GM12878 (cell line): ENCODE data around the gene NCMAP. TPM values are rescaled to one million over a fixed set of nuclear protein-coding genes. Genes with fewer than 3 reads are reported as not detected.
A peak's percentile ranks its signal among the peaks of the same experiment; 100 is the strongest.

Source experiments
- BMI1 ChIP-seq: fragments of 450-650 bp; IDR thresholded peaks from 2 replicates; pipeline ENCODE4 v1.6.1; 2016; ENCODE audit warnings: mild to moderate bottlenecking, moderate library complexity, borderline replicate concordance
- CHD4 ChIP-seq: fragments of 200-600 bp; sonication (generic); IDR thresholded peaks from 2 replicates; pipeline ENCODE4 v1.6.1; 2016; ENCODE audit warnings: mild to moderate bottlenecking
- HCFC1 ChIP-seq: fragments of 150-350 bp; IDR thresholded peaks from 2 replicates; pipeline ENCODE4 v1.6.1; 2014; ENCODE audit warnings: low read length
- MXI1 ChIP-seq: fragments of 150-350 bp; IDR thresholded peaks from 2 replicates; pipeline ENCODE4 v1.6.1; 2011; ENCODE audit warnings: low read depth, mild to moderate bottlenecking, inconsistent platforms, low read length, improper control_type of control experiment
- MYB ChIP-seq: fragments of 150-350 bp; IDR thresholded peaks from 2 replicates; pipeline ENCODE4 v1.6.1; 2014; ENCODE audit warnings: mild to moderate bottlenecking, low read depth, low read length, borderline replicate concordance
- NFXL1 ChIP-seq: fragments of 450-650 bp; IDR thresholded peaks from 2 replicates; pipeline ENCODE4 v1.6.1; 2017; ENCODE audit warnings: antibody characterized with exemption, mild to moderate bottlenecking, borderline replicate concordance
- NR2C2 ChIP-seq: IDR thresholded peaks from 2 replicates; pipeline ENCODE4 v1.6.1; 2011; ENCODE audit warnings: borderline replicate concordance, low read depth; ENCODE audit not compliant: control insufficient read depth, insufficient read length
- NR2F1 ChIP-seq: fragments of 450-650 bp; conservative IDR thresholded peaks from 2 replicates; pipeline ENCODE4 v1.6.1; 2017; ENCODE audit warnings: mild to moderate bottlenecking
- RAD21 ChIP-seq: IDR thresholded peaks from 2 replicates; pipeline ENCODE4 v1.6.1; 2011; ENCODE audit warnings: mild to moderate bottlenecking, low read depth, low read length, moderate library complexity; ENCODE audit not compliant: insufficient read depth
- SIX5 ChIP-seq: IDR thresholded peaks from 2 replicates; pipeline ENCODE4 v1.6.1; 2011; ENCODE audit warnings: mild to moderate bottlenecking, low read depth, low read length, moderate library complexity; ENCODE audit not compliant: severe bottlenecking
- SMAD1 ChIP-seq: fragments of 450-650 bp; IDR thresholded peaks from 2 replicates; pipeline ENCODE4 v1.6.1; 2018; ENCODE audit warnings: mild to moderate bottlenecking, low read depth; ENCODE audit not compliant: partially characterized antibody
- SMC3 ChIP-seq: IDR thresholded peaks from 2 replicates; pipeline ENCODE4 v1.6.1; 2011; ENCODE audit warnings: low read length, improper control_type of control experiment, borderline replicate concordance
- SPI1 ChIP-seq: IDR thresholded peaks from 2 replicates; pipeline ENCODE4 v1.6.1; 2011; ENCODE audit warnings: low read depth, mild to moderate bottlenecking, low read length, moderate library complexity, borderline replicate concordance; ENCODE audit not compliant: insufficient read depth
- WRNIP1 ChIP-seq: IDR thresholded peaks from 2 replicates; pipeline ENCODE4 v1.6.1; 2011; ENCODE audit warnings: low read depth, low read length, improper control_type of control experiment, borderline replicate concordance
- ZBED1 ChIP-seq: IDR thresholded peaks from 2 replicates; pipeline ENCODE4 v1.6.1; 2016; ENCODE audit warnings: borderline replicate concordance
- polyA plus RNA-seq, 11 experiments: library from polyadenylated mRNA; depleted of rRNA in 4 of 11; unstranded in 6 of 11; stranded (reverse) in 5 of 11; fragments of >200 nt; fragmentation: Nextera tagmentation in 4 of 11; fragmentation: Illumina TruSeq in 1 of 11; extraction: Ambion mirVana in 4 of 11; extraction: Trizol in 1 of 11; gene quantifications; 1 replicate in 1 of 11; 2 replicates in 10 of 11; pipeline versions ENCODE4 v1.2.1 to v1.2.3, GENCODE V29; 2011 to 2016; ENCODE audit warnings: inconsistent platforms in 2 of 11, missing spikeins in 2 of 11, low read depth in 1 of 11
- total RNA-seq, 4 experiments: library from RNA; depleted of rRNA in 3 of 4; stranded (reverse); fragments of >200 nt in 3 of 4; fragmentation: Illumina TruSeq in 1 of 4; extraction: Trizol in 1 of 4; gene quantifications; 2 replicates each; pipeline versions ENCODE4 v1.2.1 to v1.2.3, GENCODE V29; 2013 to 2021
- TF ChIP-seq, protein P1 (sequence below): fragments of 450-650 bp; IDR thresholded peaks from 2 replicates; pipeline ENCODE4 v1.6.1; 2017; ENCODE audit warnings: low read depth, mild to moderate bottlenecking, moderate library complexity
- TF ChIP-seq, protein P2 (sequence below): fragments of 450-650 bp; formaldehyde crosslinking; IDR thresholded peaks from 2 replicates; pipeline ENCODE4 v1.5.0; 2022; ENCODE audit warnings: mild to moderate bottlenecking, missing genetic modification characterization
- TF ChIP-seq, protein P3 (sequence below): fragments of 450-650 bp; IDR thresholded peaks from 2 replicates; pipeline ENCODE4 v1.6.1; 2017; ENCODE audit warnings: borderline replicate concordance
- TF ChIP-seq, protein P4 (sequence below): fragments of 450-650 bp; formaldehyde crosslinking; IDR thresholded peaks from 2 replicates; pipeline ENCODE4 v1.4.0; 2020; ENCODE audit warnings: mild to moderate bottlenecking, moderate library complexity

Gene NCMAP
- total and polyA plus RNA-seq, 10 of the 15 experiments (the other 5 are each of a cell fraction or from before 2014, with no cell fraction given) = not detected

DNA sequence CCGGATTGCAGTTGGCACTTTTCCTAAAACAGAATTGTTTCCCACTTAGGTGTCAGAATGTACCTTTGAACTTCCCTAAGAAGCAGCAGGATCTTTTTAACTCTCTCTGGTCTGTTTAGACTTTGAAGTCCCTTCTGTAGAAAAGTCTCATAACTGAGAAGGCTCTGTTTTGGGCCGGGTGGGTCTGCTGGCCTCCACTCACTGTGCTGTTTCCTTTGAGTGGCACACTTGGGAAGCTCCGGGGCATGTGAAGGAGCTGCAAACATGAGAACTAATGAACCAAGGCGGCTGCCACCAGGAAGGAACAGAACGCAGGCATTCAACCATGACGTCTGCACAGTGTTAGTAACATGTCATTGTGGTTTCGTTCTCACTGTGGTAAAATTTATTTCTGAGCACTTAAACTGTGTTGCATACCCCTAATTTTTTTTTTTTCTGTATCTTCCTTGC is 19.5 kb upstream of the NCMAP start (continued):
- TF ChIP-seq MXI1 = no peak
- no peak for TF ChIP-seq ZBED1
- TF ChIP-seq SMC3 = no peak
- TF ChIP-seq BMI1 = no peak
- no peak for TF ChIP-seq NR2C2
- no peak for TF ChIP-seq WRNIP1
- TF ChIP-seq, protein P1, sequence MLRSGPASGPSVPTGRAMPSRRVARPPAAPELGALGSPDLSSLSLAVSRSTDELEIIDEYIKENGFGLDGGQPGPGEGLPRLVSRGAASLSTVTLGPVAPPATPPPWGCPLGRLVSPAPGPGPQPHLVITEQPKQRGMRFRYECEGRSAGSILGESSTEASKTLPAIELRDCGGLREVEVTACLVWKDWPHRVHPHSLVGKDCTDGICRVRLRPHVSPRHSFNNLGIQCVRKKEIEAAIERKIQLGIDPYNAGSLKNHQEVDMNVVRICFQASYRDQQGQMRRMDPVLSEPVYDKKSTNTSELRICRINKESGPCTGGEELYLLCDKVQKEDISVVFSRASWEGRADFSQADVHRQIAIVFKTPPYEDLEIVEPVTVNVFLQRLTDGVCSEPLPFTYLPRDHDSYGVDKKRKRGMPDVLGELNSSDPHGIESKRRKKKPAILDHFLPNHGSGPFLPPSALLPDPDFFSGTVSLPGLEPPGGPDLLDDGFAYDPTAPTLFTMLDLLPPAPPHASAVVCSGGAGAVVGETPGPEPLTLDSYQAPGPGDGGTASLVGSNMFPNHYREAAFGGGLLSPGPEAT = peak; percentile 64; the same call in 1 of the 2 replicates
- no peak for TF ChIP-seq HCFC1
- no peak for TF ChIP-seq RAD21
- TF ChIP-seq SIX5 = no peak
- TF ChIP-seq, protein P2, sequence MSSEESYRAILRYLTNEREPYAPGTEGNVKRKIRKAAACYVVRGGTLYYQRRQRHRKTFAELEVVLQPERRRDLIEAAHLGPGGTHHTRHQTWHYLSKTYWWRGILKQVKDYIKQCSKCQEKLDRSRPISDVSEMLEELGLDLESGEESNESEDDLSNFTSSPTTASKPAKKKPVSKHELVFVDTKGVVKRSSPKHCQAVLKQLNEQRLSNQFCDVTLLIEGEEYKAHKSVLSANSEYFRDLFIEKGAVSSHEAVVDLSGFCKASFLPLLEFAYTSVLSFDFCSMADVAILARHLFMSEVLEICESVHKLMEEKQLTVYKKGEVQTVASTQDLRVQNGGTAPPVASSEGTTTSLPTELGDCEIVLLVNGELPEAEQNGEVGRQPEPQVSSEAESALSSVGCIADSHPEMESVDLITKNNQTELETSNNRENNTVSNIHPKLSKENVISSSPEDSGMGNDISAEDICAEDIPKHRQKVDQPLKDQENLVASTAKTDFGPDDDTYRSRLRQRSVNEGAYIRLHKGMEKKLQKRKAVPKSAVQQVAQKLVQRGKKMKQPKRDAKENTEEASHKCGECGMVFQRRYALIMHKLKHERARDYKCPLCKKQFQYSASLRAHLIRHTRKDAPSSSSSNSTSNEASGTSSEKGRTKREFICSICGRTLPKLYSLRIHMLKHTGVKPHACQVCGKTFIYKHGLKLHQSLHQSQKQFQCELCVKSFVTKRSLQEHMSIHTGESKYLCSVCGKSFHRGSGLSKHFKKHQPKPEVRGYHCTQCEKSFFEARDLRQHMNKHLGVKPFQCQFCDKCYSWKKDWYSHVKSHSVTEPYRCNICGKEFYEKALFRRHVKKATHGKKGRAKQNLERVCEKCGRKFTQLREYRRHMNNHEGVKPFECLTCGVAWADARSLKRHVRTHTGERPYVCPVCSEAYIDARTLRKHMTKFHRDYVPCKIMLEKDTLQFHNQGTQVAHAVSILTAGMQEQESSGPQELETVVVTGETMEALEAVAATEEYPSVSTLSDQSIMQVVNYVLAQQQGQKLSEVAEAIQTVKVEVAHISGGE (CRISPR knock-in tag) = no peak
- TF ChIP-seq, protein P3, sequence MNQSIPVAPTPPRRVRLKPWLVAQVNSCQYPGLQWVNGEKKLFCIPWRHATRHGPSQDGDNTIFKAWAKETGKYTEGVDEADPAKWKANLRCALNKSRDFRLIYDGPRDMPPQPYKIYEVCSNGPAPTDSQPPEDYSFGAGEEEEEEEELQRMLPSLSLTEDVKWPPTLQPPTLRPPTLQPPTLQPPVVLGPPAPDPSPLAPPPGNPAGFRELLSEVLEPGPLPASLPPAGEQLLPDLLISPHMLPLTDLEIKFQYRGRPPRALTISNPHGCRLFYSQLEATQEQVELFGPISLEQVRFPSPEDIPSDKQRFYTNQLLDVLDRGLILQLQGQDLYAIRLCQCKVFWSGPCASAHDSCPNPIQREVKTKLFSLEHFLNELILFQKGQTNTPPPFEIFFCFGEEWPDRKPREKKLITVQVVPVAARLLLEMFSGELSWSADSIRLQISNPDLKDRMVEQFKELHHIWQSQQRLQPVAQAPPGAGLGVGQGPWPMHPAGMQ = no peak
- no peak for TF ChIP-seq SMAD1
- TF ChIP-seq SPI1 = 0 out of 2 replicates have a peak, but pooled peaks have one; percentile 15
- peak; percentile 91 for TF ChIP-seq NR2F1
- no peak for TF ChIP-seq NFXL1
- no peak for TF ChIP-seq MYB
- TF ChIP-seq, protein P4, sequence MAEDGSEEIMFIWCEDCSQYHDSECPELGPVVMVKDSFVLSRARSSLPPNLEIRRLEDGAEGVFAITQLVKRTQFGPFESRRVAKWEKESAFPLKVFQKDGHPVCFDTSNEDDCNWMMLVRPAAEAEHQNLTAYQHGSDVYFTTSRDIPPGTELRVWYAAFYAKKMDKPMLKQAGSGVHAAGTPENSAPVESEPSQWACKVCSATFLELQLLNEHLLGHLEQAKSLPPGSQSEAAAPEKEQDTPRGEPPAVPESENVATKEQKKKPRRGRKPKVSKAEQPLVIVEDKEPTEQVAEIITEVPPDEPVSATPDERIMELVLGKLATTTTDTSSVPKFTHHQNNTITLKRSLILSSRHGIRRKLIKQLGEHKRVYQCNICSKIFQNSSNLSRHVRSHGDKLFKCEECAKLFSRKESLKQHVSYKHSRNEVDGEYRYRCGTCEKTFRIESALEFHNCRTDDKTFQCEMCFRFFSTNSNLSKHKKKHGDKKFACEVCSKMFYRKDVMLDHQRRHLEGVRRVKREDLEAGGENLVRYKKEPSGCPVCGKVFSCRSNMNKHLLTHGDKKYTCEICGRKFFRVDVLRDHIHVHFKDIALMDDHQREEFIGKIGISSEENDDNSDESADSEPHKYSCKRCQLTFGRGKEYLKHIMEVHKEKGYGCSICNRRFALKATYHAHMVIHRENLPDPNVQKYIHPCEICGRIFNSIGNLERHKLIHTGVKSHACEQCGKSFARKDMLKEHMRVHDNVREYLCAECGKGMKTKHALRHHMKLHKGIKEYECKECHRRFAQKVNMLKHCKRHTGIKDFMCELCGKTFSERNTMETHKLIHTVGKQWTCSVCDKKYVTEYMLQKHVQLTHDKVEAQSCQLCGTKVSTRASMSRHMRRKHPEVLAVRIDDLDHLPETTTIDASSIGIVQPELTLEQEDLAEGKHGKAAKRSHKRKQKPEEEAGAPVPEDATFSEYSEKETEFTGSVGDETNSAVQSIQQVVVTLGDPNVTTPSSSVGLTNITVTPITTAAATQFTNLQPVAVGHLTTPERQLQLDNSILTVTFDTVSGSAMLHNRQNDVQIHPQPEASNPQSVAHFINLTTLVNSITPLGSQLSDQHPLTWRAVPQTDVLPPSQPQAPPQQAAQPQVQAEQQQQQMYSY = no peak
- no peak for TF ChIP-seq CHD4
